SU-DHL-6 (cell line): ENCODE data around the gene LAMA3.
"Not testable (repeated sequence)": the region's sequence is repeated elsewhere in the genome, so short reads cannot be mapped to it uniquely, and the experiment has no call there.

Experiments used
- H2AFZ ChIP-seq: fragments of 200-600 bp; sonication (generic); 2 replicates; pipeline ENCODE4 v1.6.1; 2014; ENCODE audit warnings: low read depth, mild to moderate bottlenecking, moderate library complexity, mixed read lengths, antibody characterized with exemption, low read length; ENCODE audit not compliant: severe bottlenecking
- H3F3A ChIP-seq: fragments of 200-600 bp; shearing (Covaris generic); 2 replicates; pipeline ENCODE4 v1.6.0; 2016; ENCODE audit warnings: antibody characterized with exemption, mild to moderate bottlenecking; ENCODE audit not compliant: insufficient read depth
- H3K27ac ChIP-seq: fragments of 200-600 bp; sonication (generic); 2 replicates; pipeline ENCODE4 v1.5.1; 2016; ENCODE audit warnings: low read depth, mild to moderate bottlenecking, low read length, moderate library complexity, mixed read lengths
- H3K27me3 ChIP-seq: fragments of 200-600 bp; sonication (generic), shearing (Covaris generic); 2 replicates; pipeline ENCODE4 v1.6.0; 2014; ENCODE audit warnings: mild to moderate bottlenecking, low read length
- H3K36me3 ChIP-seq: fragments of 200-600 bp; sonication (generic); 2 replicates; pipeline ENCODE4 v1.6.1; 2014; ENCODE audit warnings: mild to moderate bottlenecking, low read length, mixed read lengths
- H3K4me2 ChIP-seq: fragments of 300-600, 200-600 bp; shearing (Covaris generic), sonication (generic); 2 replicates; pipeline ENCODE4 v1.6.0; 2014; ENCODE audit warnings: low read length, low read depth, mild to moderate bottlenecking; ENCODE audit not compliant: poor library complexity, severe bottlenecking
- H3K4me3 ChIP-seq: fragments of 200-600 bp; sonication (generic); 2 replicates; pipeline ENCODE4 v1.5.1; 2014; ENCODE audit warnings: antibody characterized with exemption, low read length, mild to moderate bottlenecking, mixed read lengths; ENCODE audit not compliant: insufficient read depth, poor library complexity, severe bottlenecking
- H3K79me2 ChIP-seq: fragments of 200-600 bp; sonication (generic); 2 replicates; pipeline ENCODE4 v1.6.1; 2014; ENCODE audit warnings: mild to moderate bottlenecking, low read length, moderate library complexity; ENCODE audit not compliant: insufficient read depth
- H3K9ac ChIP-seq: fragments of 200-600 bp; sonication (generic); 2 replicates; pipeline ENCODE4 v1.7.0; 2014; ENCODE audit warnings: mild to moderate bottlenecking, low read length
- H3K9me2 ChIP-seq: fragments of 200-600 bp; sonication (generic); replicated peaks from 2 replicates; pipeline ENCODE4 v1.6.1; 2014; ENCODE audit warnings: low read length; ENCODE audit not compliant: insufficient read depth
- H3K9me3 ChIP-seq: fragments of 200-600 bp; sonication (generic); 2 replicates; pipeline ENCODE4 v1.6.1; 2014; ENCODE audit warnings: low read length, mixed read lengths; ENCODE audit not compliant: insufficient read depth
- H4K20me1 ChIP-seq: fragments of 200-600 bp; sonication (generic); 2 replicates; pipeline ENCODE4 v1.6.1; 2014; ENCODE audit warnings: low read depth, mild to moderate bottlenecking, antibody characterized with exemption, low read length, moderate library complexity, mixed read lengths
- EZH2phosphoT487 ChIP-seq: fragments of 200-600 bp; sonication (generic), shearing (Covaris generic); conservative IDR thresholded peaks from 2 replicates; pipeline ENCODE4 v1.6.1; 2018; ENCODE audit warnings: mild to moderate bottlenecking, antibody characterized with exemption, low read length, moderate library complexity, mixed read lengths
- TF ChIP-seq, protein P1 (sequence below): fragments of 200-600 bp; sonication (generic); IDR thresholded peaks from one replicate; pipeline ENCODE4 v1.5.1; 2017; ENCODE audit warnings: antibody characterized with exemption, mild to moderate bottlenecking, low read length, moderate library complexity; ENCODE audit not compliant: insufficient read depth, poor library complexity, severe bottlenecking

LAMA3 gene

DNA sequence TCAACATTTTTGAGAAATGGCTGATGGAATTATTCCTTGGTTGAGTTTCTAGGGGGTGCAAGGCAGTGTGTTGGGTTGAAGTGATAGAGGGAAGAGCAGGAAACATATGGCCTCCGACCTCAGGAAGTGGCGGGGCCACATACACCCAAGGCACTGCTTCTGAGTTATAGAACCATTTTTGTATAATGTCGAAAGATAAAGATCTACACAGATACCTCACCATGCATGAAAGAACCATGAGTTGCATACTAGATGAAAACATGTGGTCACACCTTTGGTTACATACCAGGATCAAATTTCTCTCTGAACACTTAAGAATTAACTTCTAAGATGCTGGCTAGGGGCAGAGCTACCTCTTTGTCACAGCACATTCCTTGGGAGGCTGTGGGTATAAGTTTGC is 23.2 kb downstream of the LAMA3 start:
- TF ChIP-seq, protein P1, sequence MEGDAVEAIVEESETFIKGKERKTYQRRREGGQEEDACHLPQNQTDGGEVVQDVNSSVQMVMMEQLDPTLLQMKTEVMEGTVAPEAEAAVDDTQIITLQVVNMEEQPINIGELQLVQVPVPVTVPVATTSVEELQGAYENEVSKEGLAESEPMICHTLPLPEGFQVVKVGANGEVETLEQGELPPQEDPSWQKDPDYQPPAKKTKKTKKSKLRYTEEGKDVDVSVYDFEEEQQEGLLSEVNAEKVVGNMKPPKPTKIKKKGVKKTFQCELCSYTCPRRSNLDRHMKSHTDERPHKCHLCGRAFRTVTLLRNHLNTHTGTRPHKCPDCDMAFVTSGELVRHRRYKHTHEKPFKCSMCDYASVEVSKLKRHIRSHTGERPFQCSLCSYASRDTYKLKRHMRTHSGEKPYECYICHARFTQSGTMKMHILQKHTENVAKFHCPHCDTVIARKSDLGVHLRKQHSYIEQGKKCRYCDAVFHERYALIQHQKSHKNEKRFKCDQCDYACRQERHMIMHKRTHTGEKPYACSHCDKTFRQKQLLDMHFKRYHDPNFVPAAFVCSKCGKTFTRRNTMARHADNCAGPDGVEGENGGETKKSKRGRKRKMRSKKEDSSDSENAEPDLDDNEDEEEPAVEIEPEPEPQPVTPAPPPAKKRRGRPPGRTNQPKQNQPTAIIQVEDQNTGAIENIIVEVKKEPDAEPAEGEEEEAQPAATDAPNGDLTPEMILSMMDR: no peak
- TF ChIP-seq EZH2phosphoT487: no peak
- H3K4me2 ChIP-seq: no peak overlapping the region
- H4K20me1 ChIP-seq: no peaks in the 10 kb centered on the region
- no peak overlapping the region for H3K27ac ChIP-seq
- H3K27me3 ChIP-seq: no peaks in the 10 kb centered on the region
- no peak overlapping the region for H3K9ac ChIP-seq
- no peak overlapping the region for H3K4me3 ChIP-seq
- H3K79me2 ChIP-seq: no peaks in the 10 kb centered on the region
- no peaks in the 10 kb centered on the region for H3K9me3 ChIP-seq
- H2AFZ ChIP-seq: no peak overlapping the region
- no peaks in the 10 kb centered on the region for H3F3A ChIP-seq
- H3K9me2 ChIP-seq: no peaks in the 10 kb centered on the region
- no peaks in the 10 kb centered on the region for H3K36me3 ChIP-seq

DNA sequence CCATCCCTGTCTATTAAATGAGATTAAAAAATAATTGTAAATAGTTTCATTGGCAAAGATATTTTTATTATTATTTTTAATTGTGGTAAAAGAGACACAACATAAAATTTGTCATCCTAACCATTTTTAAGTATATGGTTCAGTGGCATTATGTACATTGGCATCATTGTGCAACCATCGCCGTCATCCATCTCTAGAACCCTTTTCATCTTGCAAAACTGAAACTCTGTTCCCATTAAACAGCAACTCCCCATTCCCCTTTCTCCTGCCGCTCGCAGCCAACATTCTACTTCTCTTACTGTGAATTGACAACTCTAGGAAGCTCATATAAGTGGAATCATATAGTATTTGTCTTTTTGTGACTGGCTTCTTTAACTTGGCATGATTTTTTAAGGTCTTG is 25.3 kb downstream of the LAMA3 start:
- no peak for TF ChIP-seq EZH2phosphoT487
- TF ChIP-seq, protein P1: no peak
- no peak overlapping the region for H3K9ac ChIP-seq
- H3K79me2 ChIP-seq: no peaks in the 10 kb centered on the region
- H3K4me2 ChIP-seq: no peak overlapping the region
- no peaks in the 10 kb centered on the region for H3K36me3 ChIP-seq
- H3K9me3 ChIP-seq: no peaks in the 10 kb centered on the region
- H4K20me1 ChIP-seq: no peaks in the 10 kb centered on the region
- H3F3A ChIP-seq: no peaks in the 10 kb centered on the region
- H3K27me3 ChIP-seq: no peaks in the 10 kb centered on the region
- no peaks in the 10 kb centered on the region for H3K9me2 ChIP-seq
- no peak overlapping the region for H3K4me3 ChIP-seq
- no peak overlapping the region for H2AFZ ChIP-seq
- H3K27ac ChIP-seq: no peak overlapping the region

DNA sequence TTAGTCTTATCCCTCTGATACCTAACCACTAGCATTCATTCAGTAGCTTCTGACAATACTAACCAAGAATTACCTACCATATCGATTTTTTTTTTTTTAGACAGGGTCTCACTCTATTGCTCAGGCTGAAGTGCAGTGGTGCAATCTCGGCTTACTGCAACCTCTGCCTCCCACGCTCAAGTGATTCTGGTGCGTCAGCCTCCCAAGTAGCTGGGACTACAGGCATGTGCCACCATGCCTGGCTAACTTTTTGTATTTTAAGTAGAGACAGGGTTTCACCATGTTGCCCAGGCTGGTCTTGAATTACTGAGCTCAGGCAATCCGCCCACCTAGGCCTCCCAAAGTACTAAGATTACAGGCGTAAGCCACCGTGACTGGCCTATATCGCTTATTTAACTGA is 26.8 kb downstream of the LAMA3 start:
- H3K9me2 ChIP-seq, H3K27ac ChIP-seq, H3K79me2 ChIP-seq, H3F3A ChIP-seq, H3K9ac ChIP-seq, H3K36me3 ChIP-seq, H2AFZ ChIP-seq, H3K9me3 ChIP-seq, H4K20me1 ChIP-seq, H3K27me3 ChIP-seq, H3K4me3 ChIP-seq, H3K4me2 ChIP-seq: not testable (repeated sequence)

DNA sequence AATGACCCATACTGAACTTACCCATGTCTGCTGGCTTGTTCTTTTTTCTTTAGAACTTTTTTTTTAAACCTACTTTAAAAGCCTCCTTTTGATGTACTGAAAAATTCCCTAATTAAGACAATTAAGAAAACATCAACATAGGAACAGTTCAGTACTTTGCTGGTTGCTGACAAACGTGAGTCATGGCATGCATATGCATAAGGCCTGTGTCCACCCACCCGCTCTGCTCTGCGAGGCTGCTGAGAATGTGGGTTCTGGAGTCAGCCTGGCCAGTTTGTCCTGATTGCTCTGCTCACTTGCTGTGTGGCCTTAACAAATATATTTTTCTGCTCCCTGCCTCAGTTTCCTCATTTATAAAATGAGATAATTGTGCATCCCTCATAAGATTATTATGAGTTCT is 27.3 kb downstream of the LAMA3 start:
- Histone ChIP-seq H3K27me3 (no peaks in the 10 kb centered on the region), H4K20me1 (no peaks in the 10 kb centered on the region), H2AFZ (no peak overlapping the region), H3K9me3 (no peaks in the 10 kb centered on the region), H3F3A (no peaks in the 10 kb centered on the region), H3K9me2 (no peaks in the 10 kb centered on the region), H3K4me2 (no peak overlapping the region), H3K9ac (no peak overlapping the region), H3K36me3 (no peaks in the 10 kb centered on the region), H3K27ac (no peak overlapping the region), H3K79me2 (no peaks in the 10 kb centered on the region), H3K4me3 (no peak overlapping the region)
- no peak for TF ChIP-seq EZH2phosphoT487
- TF ChIP-seq, protein P1: no peak
